Measurements from ENCODE around the gene MSH6.

MSH6 gene

GRCh38 chr2:47782381-47782670, 619 bp upstream of the MSH6 start:
- no peak for DNase-seq

- peak; percentile 65 for DNase-seq
Observed at GRCh38 chr2:47783486-47784351, 774 bp downstream of the MSH6 start.

GRCh38 chr2:47784352-47784851, 1.5 kb downstream of the MSH6 start:
- no peak for DNase-seq

- DNase-seq, result no peak
Observed at GRCh38 chr2:47785986-47786385, 3.0 kb downstream of the MSH6 start.

GRCh38 chr2:47796090-47796697, 13.2 kb downstream of the MSH6 start:
- no peak for DNase-seq

GRCh38 chr2:47798631-47799030, 15.7 kb downstream of the MSH6 start:
- no peak for DNase-seq

GRCh38 chr2:47799031-47799609, 16.2 kb downstream of the MSH6 start:
- no peak for DNase-seq

- DNase-seq, result no peak
Observed at GRCh38 chr2:47801118-47801517, 18.2 kb downstream of the MSH6 start.

GRCh38 chr2:47803363-47803762, 20.4 kb downstream of the MSH6 start:
- no peak for DNase-seq

GRCh38 chr2:47803770-47804169, 20.8 kb downstream of the MSH6 start:
- DNase-seq, result no peak

GRCh38 chr2:47805850-47806249, 22.9 kb downstream of the MSH6 start:
- DNase-seq, result no peak

GRCh38 chr2:47808614-47809013, 25.7 kb downstream of the MSH6 start:
- no peak for DNase-seq

GRCh38 chr2:47809903-47810302, 27.0 kb downstream of the MSH6 start:
- no peak for DNase-seq

GRCh38 chr2:47810850-47811249, 27.9 kb downstream of the MSH6 start:
- DNase-seq, result no peak

GRCh38 chr2:47811668-47812067, 28.7 kb downstream of the MSH6 start:
- DNase-seq, result no peak

- DNase-seq, result no peak
Observed at GRCh38 chr2:47815764-47816163, 32.8 kb downstream of the MSH6 start.

- DNase-seq, result no peak
Observed at GRCh38 chr2:47818777-47819176, 35.8 kb downstream of the MSH6 start.

- no peak for DNase-seq
Observed at GRCh38 chr2:47819834-47820233, 36.9 kb downstream of the MSH6 start.

- DNase-seq, result no peak
Observed at GRCh38 chr2:47822518-47822917, 39.6 kb downstream of the MSH6 start.

- no peak for DNase-seq
Observed at GRCh38 chr2:47833516-47833968, 50.6 kb downstream of the MSH6 start.

GRCh38 chr2:47838249-47838648, 55.3 kb downstream of the MSH6 start:
- DNase-seq, result no peak

- DNase-seq, result no peak
Observed at GRCh38 chr2:47838686-47839085, 55.7 kb downstream of the MSH6 start.

- no peak for DNase-seq
Observed at GRCh38 chr2:47842846-47843245, 59.9 kb downstream of the MSH6 start.

- DNase-seq, result no peak
Observed at GRCh38 chr2:47843407-47843806, 60.5 kb downstream of the MSH6 start.

Data from stimulated activated CD4-positive, alpha-beta T cell treated with anti-CD3 and anti-CD28 coated beads, Interleukin-1b, Interleukin-23, amount 100 ng/mL, for 48 hours (primary cell).